ENCODE data around the gene ANKS4B. TPM values are rescaled to one million over a fixed set of nuclear protein-coding genes. Genes with fewer than 3 reads are reported as not detected.
A peak's percentile ranks its signal among the peaks of the same experiment; 100 is the strongest.

Gene ANKS4B
- total RNA-seq, 1 donor from 2014 or later = not detected

DNA sequence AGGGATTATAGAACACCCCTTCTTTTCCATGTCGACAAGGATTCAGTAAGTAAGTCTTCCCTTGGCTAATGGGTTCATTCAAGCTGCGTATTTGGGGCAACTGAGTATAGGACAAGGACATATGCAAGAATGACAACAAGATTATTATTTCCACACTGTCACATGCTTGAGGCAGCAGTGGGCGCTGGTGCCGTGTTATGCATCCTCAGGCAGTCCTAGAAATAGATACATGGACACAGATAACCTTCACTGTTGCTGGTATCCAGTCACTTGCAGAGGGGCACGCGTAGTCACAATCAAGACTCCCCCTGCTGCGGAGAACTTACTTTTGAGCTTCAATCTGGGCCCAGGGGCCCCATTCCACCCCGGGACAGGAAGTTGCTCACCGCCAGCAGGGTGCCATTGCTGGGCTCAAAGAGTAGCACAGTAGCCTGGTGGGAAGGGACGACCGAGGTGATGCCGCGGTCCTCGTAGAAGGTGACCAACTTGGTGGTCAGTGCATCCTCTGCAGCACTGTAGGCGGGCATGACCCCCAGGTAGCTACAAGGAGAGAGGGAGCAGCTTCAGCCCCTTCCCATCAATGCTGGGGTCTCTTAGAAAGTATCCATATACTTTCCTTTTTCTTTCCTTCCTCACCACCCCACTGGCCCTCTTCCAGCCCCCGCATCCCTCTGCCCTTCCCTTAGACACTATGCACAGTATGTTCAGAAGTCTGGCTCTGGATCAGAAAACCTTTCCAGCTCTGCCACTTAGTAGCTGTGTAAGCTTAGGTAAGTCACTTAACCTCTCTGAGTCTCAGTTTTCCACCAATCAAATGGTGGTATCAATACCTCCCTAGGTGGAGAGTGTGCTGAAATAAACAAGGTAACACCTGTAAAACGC, 43.8 kb downstream of the ANKS4B start:
- peaks cover 4% of the 10 kb centered on the region for H3K9me3 Mint-ChIP-seq (ENCODE audit: unreplicated experiment)
- Histone ChIP-seq H3K9me3 (ENCODE audit: insufficient read depth, low read depth, low read length) (no peaks in the 10 kb centered on the region), H3K4me1 (ENCODE audit: insufficient read depth, low read length) (peaks cover 7% of the 10 kb centered on the region), H3K27me3 (ENCODE audit: insufficient read depth, low read length) (peaks cover 67% of the 10 kb centered on the region), H4K20me1 (ENCODE audit: insufficient read depth, low read length) (no peaks in the 10 kb centered on the region), H2AFZ (ENCODE audit: low read depth, low read length) (peak overlapping the region; percentile 80), H3K79me2 (ENCODE audit: insufficient read depth, low read length) (no peaks in the 10 kb centered on the region), H3K36me3 (ENCODE audit: insufficient read depth, low read length) (no peaks in the 10 kb centered on the region), H3K27ac (ENCODE audit: low read depth, low read length) (no peak overlapping the region), H3K4me2 (ENCODE audit: low read length) (peak overlapping the region; percentile 81), H3K9ac (ENCODE audit: low read length) (no peak overlapping the region), H3K4me3 (ENCODE audit: insufficient read depth, low read depth, low read length) (no peak overlapping the region)
- DNase-seq (ENCODE audit: low read depth) (no peak), FAIRE-seq (no peak)
- no peaks in the 10 kb centered on the region for H3K4me1 Mint-ChIP-seq (ENCODE audit: low read depth, unreplicated experiment)
- no peaks in the 10 kb centered on the region for H3K36me3 Mint-ChIP-seq (ENCODE audit: low read depth, unreplicated experiment)
- TF ChIP-seq CTCF (IDR thresholded peaks at IDR 0.05; ENCODE audit: insufficient read depth, low read depth, low read length) (no peak), EZH2 (IDR thresholded peaks at IDR 0.05; ENCODE audit: insufficient read depth, low read length) (peak; percentile 10)
- H3K27ac Mint-ChIP-seq (ENCODE audit: unreplicated experiment) = no peak overlapping the region
- H3K27me3 Mint-ChIP-seq (ENCODE audit: low read depth, unreplicated experiment) = peaks cover 60% of the 10 kb centered on the region
- no peak overlapping the region for H3K4me3 Mint-ChIP-seq (ENCODE audit: unreplicated experiment)

- no peaks in the 10 kb centered on the region for H3K9me3 ChIP-seq (ENCODE audit: insufficient read depth, low read depth, low read length)
- peaks cover 7% of the 10 kb centered on the region for H3K4me1 ChIP-seq (ENCODE audit: insufficient read depth, low read length)
- no peak for DNase-seq (ENCODE audit: low read depth)
- H3K9me3 Mint-ChIP-seq (ENCODE audit: unreplicated experiment) = peaks cover 4% of the 10 kb centered on the region
- H3K4me1 Mint-ChIP-seq (ENCODE audit: low read depth, unreplicated experiment) = no peaks in the 10 kb centered on the region
- peak within 1 kb of the TSS; percentile 81 for H3K4me2 ChIP-seq (ENCODE audit: low read length)
- no peaks in the 10 kb centered on the region for H3K36me3 ChIP-seq (ENCODE audit: insufficient read depth, low read length)
- no peak within 1 kb of the TSS for H3K27ac ChIP-seq (ENCODE audit: low read depth, low read length)
- peaks cover 60% of the 10 kb centered on the region for H3K27me3 Mint-ChIP-seq (ENCODE audit: low read depth, unreplicated experiment)
- peak within 1 kb of the TSS; percentile 80 for H2AFZ ChIP-seq (ENCODE audit: low read depth, low read length)
- no peak within 1 kb of the TSS for H3K27ac Mint-ChIP-seq (ENCODE audit: unreplicated experiment)
- FAIRE-seq = no peak
- peaks cover 72% of the 10 kb centered on the region for H3K27me3 ChIP-seq (ENCODE audit: insufficient read depth, low read length)
- peak; percentile 45 for TF ChIP-seq EZH2 (IDR thresholded peaks at IDR 0.05; ENCODE audit: insufficient read depth, low read length)
- TF ChIP-seq CTCF (IDR thresholded peaks at IDR 0.05; ENCODE audit: insufficient read depth, low read depth, low read length) = peak; percentile 16
- no peak within 1 kb of the TSS for H3K9ac ChIP-seq (ENCODE audit: low read length)
- H4K20me1 ChIP-seq (ENCODE audit: insufficient read depth, low read length) = no peaks in the 10 kb centered on the region
- no peaks in the 10 kb centered on the region for H3K36me3 Mint-ChIP-seq (ENCODE audit: low read depth, unreplicated experiment)
- H3K79me2 ChIP-seq (ENCODE audit: insufficient read depth, low read length) = no peaks in the 10 kb centered on the region
- H3K4me3 ChIP-seq (ENCODE audit: insufficient read depth, low read depth, low read length) = no peak within 1 kb of the TSS
- peak within 1 kb of the TSS; percentile 79 for H3K4me3 Mint-ChIP-seq (ENCODE audit: unreplicated experiment)
Observed at GRCh38 chr16:21277927-21278706, 44.6 kb downstream of the ANKS4B start, which contains the start of gene CRYM. Gene CRYM (minus strand): TSS chr16:21278290. CDS start chr16:21278251, 39 bp downstream.
